GM23338 (cell line): Measurements from ENCODE around the gene HIF3A.

ENCODE experiments used
- CREB1 ChIP-seq: fragments of 250-450 bp; sonication (Bioruptor Pico); IDR thresholded peaks from 2 replicates; pipeline ENCODE4 v1.5.0; 2020; ENCODE audit warnings: low read depth, mild to moderate bottlenecking, moderate library complexity
- EZH2 ChIP-seq: fragments of 200-600 bp; sonication (generic); IDR thresholded peaks from one replicate; pipeline ENCODE4 v1.8.0; 2017; ENCODE audit warnings: antibody characterized with exemption, mild to moderate bottlenecking, low read depth; ENCODE audit not compliant: unreplicated experiment
- EZH2phosphoT487 ChIP-seq: fragments of 200-600 bp; sonication (generic); IDR thresholded peaks from one replicate; pipeline ENCODE4 v1.8.1; 2018; ENCODE audit warnings: antibody characterized with exemption; ENCODE audit not compliant: unreplicated experiment
- POLR2AphosphoS5 ChIP-seq: IDR thresholded peaks from 2 replicates; pipeline ENCODE4 v1.6.1; 2016; ENCODE audit warnings: antibody characterized with exemption, low read depth
- REST ChIP-seq: IDR thresholded peaks from one replicate; pipeline ENCODE4 v1.6.1; 2018; ENCODE audit warnings: antibody characterized with exemption; ENCODE audit not compliant: unreplicated experiment
- STAT1 ChIP-seq: IDR thresholded peaks from one replicate; pipeline ENCODE4 v1.6.1; 2016; ENCODE audit warnings: antibody characterized with exemption; ENCODE audit not compliant: unreplicated experiment
- ZNF114 ChIP-seq: fragments of 250-450 bp; sonication (Bioruptor Pico); IDR thresholded peaks from 2 replicates; pipeline ENCODE4 v1.5.0; 2020; ENCODE audit warnings: mild to moderate bottlenecking, moderate library complexity
- TF ChIP-seq, protein P1 (sequence below), 2 experiments: fragments of 200-600 bp in 1 of 2; sonication (generic) in 1 of 2; conservative IDR thresholded peaks; 2 replicates each; pipeline versions ENCODE4 v1.5.1 to v1.6.1; 2016 to 2017; ENCODE audit warnings: antibody characterized with exemption in 2 of 2, low read depth in 2 of 2, mild to moderate bottlenecking in 2 of 2, moderate library complexity in 1 of 2

DNA sequence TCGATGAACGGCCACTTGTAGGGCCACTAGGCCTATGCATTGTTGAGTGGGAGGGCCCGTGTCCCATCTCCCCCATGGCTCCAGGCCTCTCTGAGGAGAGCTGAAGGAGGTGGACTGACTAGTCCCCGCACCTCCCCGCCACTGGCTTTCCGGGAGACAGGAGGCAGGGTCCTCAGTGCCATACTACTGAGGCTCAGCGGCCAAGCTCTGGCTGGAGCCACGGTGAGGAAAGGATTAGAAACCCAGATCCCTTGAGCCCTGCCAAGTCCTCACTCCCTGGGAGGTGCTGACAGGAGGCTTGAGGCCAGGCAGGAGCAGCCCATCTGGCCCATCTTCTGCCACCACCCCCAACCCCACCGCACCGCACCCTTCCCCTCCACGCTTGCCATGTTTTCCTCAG lies 87.6 kb downstream of the HIF3A start:
- TF ChIP-seq CREB1 (no peak), EZH2 (no peak), POLR2AphosphoS5 (no peak), STAT1 (no peak), ZNF114 (CRISPR knock-in tag) (no peak), REST (no peak), EZH2phosphoT487 (no peak)
- TF ChIP-seq, protein P1, sequence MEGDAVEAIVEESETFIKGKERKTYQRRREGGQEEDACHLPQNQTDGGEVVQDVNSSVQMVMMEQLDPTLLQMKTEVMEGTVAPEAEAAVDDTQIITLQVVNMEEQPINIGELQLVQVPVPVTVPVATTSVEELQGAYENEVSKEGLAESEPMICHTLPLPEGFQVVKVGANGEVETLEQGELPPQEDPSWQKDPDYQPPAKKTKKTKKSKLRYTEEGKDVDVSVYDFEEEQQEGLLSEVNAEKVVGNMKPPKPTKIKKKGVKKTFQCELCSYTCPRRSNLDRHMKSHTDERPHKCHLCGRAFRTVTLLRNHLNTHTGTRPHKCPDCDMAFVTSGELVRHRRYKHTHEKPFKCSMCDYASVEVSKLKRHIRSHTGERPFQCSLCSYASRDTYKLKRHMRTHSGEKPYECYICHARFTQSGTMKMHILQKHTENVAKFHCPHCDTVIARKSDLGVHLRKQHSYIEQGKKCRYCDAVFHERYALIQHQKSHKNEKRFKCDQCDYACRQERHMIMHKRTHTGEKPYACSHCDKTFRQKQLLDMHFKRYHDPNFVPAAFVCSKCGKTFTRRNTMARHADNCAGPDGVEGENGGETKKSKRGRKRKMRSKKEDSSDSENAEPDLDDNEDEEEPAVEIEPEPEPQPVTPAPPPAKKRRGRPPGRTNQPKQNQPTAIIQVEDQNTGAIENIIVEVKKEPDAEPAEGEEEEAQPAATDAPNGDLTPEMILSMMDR (conservative IDR thresholded peaks at IDR 0.05; ENCODE audit: low read depth in 2 of 2) = no peak
